HG02642 (cell line): ENCODE data around the gene SGSM1.

ENCODE experiments used
- ATAC-seq: cut with Tn5 transposase; IDR thresholded peaks from one replicate; pipeline ENCODE4 v1.9.1; 2021; ENCODE audit warnings: mild to moderate bottlenecking; ENCODE audit not compliant: unreplicated experiment, poor library complexity

The SGSM1 gene, protein sequence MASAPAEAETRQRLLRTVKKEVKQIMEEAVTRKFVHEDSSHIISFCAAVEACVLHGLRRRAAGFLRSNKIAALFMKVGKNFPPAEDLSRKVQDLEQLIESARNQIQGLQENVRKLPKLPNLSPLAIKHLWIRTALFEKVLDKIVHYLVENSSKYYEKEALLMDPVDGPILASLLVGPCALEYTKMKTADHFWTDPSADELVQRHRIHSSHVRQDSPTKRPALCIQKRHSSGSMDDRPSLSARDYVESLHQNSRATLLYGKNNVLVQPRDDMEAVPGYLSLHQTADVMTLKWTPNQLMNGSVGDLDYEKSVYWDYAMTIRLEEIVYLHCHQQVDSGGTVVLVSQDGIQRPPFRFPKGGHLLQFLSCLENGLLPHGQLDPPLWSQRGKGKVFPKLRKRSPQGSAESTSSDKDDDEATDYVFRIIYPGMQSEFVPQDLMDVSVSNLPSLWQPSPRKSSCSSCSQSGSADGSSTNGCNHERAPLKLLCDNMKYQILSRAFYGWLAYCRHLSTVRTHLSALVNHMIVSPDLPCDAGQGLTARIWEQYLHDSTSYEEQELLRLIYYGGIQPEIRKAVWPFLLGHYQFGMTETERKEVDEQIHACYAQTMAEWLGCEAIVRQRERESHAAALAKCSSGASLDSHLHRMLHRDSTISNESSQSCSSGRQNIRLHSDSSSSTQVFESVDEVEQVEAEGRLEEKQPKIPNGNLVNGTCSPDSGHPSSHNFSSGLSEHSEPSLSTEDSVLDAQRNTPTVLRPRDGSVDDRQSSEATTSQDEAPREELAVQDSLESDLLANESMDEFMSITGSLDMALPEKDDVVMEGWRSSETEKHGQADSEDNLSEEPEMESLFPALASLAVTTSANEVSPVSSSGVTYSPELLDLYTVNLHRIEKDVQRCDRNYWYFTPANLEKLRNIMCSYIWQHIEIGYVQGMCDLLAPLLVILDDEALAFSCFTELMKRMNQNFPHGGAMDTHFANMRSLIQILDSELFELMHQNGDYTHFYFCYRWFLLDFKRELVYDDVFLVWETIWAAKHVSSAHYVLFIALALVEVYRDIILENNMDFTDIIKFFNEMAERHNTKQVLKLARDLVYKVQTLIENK

GRCh38 chr22:24805790-24806662 is at the start of gene SGSM1:
Gene SGSM1, plus strand, starts transcription at chr22:24806211. Its CDS starts 115 bp downstream, at chr22:24806326.
- ATAC-seq = no peak

GRCh38 chr22:24758164-24758799 is 47.7 kb upstream of the SGSM1 start:
- ATAC-seq = no peak

DNA sequence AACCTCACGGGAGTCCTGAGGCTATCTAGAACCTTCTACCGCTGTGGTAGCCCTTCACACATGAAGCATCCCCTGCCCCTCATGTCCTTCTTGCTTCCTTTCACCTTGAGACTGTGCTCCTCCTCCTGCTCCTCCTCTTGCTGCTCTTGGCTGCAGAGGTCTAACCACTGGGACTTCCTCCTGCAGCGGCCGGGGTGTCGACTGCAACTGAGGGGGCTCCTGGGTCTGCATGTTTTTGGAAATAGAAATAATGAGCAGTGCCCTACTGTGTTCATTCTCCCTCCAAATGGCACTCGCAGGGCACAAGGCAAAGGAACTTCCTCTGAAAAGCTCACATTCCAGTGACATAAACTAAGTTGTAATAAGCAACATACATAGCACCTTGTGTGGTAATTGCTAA is 46.2 kb upstream of the SGSM1 start:
- ATAC-seq = no peak

- no peak for ATAC-seq
Observed at GRCh38 chr22:24760708-24761306, 45.2 kb upstream of the SGSM1 start.

GRCh38 chr22:24761888-24762675 is 43.9 kb upstream of the SGSM1 start:
- no peak for ATAC-seq

DNA sequence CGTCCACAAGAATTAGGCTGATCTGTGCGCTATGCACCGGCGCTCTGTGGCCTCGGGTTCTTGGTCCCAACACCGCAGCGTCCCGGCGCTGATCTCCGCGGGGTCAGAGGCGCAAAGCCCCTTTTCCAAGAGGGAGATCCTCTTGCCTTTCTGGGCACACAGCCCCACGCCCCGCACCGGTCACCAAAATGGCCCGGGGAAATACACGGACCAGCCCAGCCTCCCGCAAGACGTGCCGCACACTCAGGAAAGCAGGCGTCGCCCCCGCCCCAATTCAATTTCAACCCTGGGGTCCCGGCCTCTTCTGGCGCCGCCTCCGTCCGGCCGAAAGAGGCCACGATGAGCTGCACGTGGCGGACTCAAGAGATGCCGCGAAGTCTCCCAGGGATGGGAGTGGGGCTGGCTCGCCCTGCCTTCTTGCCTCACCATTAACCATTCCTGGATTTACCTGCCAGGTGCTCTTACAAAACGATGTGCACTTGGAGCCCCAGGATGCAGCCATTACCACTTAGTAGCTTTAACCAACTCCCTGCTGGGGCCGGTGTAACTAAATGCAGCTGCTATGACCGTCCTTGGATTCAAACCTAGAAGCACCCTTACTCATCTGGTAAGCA is 42.0 kb upstream of the SGSM1 start:
- no peak for ATAC-seq

- no peak for ATAC-seq
Observed at GRCh38 chr22:24765166-24765565, 40.8 kb upstream of the SGSM1 start.

GRCh38 chr22:24768537-24769374 is 37.3 kb upstream of the SGSM1 start:
- no peak for ATAC-seq

- ATAC-seq = no peak
Observed at GRCh38 chr22:24772493-24773220, 33.4 kb upstream of the SGSM1 start.

DNA sequence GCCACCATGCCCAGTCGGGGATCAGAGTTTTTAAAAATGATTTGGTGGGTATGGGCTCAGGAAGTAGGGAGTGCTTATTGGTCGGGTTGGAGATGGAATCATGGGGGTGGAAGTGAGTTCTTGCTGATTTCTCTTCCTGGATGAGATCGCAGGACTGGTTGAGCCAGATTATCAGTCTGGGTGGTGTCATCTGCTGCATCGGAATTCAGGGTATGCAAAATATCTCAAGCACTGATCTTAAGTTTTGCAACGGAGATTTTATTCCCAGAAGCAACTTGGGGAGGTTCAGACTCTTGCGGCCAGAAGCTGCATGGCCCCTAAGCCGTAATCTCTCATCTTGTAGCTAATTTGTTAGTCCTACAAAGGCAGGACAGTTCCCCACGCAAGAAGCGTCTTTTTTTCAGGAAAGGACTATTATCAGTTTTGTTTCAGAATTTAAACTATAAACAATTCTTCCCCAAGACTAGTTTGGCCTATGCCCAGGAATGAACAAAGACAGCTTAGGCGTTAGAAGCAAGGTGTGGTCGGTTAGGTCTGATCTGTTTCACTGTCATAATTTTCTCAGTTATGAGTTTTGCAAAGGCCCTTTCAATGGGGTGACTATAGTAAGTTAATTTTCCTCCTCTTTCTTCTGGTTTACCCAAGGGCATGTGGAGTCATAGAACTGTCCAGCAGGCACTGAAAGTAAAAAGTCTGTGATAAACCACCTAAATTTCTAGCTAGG is 30.1 kb upstream of the SGSM1 start:
- no peak for ATAC-seq

DNA sequence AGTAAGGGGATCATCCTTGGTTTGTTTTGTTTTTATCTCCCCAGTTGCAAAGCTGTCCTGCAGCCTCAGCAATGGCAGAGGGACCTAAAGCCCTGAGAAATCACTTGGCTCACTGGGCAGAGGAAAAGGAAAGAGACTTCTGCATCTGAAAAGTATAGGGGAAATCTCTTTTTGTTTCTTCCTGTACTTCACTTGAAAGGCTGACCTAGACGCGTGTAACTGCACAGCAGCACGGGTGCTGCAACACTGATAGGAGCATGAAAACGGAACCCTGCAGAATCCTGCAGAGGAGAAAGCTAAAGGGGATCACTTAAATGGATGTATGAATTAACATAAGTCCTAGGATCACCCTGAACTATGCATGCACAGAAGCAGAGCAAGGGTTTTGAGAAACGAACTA is 29.5 kb upstream of the SGSM1 start:
- no peak for ATAC-seq

DNA sequence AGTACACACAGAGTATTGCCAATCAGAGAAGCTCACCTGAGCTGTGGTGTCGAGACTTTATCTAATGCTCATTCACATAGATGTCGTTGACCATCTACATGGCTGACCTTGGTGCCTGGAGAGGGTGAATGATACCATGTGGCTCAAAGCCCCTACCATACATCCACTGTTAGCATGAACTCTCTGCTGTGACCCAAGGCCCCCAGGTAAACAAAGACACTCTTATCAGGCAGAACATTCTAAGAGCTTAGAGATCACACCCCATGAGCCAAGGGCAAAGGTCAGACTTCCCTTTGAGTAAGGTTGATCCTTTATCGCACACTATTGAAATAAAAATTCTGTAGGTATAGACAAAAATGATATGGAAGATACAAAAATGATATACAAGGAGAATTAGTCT is 16.5 kb upstream of the SGSM1 start:
- no peak for ATAC-seq

GRCh38 chr22:24791362-24791761 is 14.6 kb upstream of the SGSM1 start:
- no peak for ATAC-seq

DNA sequence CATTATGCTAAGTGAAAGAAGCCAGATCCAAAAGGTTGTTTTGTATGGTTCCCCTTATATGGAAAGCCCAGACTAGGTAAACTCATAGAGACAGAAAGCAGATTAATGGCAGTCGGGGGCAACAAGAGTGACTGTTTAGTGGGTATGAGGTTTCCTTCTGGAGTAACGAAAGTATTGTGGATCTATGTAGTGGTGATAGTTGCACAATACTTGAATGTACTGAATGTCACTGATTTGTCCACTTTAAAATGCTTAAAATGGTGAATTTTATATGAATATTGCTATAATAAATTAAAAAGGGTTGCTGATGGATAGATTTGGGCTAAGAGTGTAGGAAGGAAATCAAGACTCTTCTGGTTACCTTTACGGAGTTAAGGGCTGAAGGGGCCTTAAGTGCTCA is 10.0 kb upstream of the SGSM1 start:
- ATAC-seq = no peak

DNA sequence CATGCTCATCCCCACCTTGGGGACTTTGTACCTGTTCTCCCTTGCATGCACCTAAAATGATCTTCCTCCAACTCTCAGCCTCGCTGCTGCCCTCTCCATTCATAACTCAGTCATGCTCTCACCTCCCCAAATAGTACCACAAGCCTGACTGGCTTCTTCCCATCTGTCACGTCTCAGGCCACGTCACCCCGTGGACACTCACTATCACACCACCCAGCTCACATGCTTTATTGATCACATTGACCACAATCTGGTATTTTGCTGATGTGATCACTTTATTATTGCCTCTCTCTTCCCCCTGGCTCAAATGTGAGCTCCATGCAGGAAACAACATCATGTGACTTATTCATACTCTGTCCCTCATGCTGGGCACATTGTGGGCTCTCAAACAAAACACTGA is 9.2 kb upstream of the SGSM1 start:
- no peak for ATAC-seq

DNA sequence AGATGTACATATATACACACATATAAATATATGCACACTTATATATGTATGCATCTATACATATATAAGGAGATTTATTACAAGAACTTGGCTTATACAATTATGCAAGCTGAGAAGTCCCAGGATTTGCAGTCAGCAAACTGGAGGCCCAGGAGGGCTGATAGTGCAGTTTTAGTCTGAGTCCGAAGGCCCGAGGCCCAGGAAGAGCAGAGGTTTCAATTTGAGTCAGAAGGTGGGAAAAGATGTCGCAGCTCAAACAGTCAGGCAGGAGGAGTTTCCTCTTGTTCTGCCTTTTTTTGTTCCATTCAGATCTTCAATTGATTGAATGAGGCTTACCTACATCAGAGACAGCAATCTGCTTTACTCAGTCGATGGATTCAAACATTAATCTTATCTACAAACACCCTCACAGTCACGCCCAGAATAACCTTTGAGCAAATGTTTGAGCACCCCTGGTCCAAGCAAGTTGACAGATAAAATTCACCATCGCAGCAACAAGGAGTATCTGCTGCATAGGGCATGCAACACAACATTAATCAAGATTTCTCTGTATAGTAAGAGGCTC is 4.0 kb upstream of the SGSM1 start:
- no peak for ATAC-seq
